HG02798 (cell line): Measurements from ENCODE around the gene KASH5.

Source experiments
- ATAC-seq: cut with Tn5 transposase; IDR thresholded peaks from one replicate; pipeline ENCODE4 v1.9.1; 2021; ENCODE audit warnings: mild to moderate bottlenecking; ENCODE audit not compliant: unreplicated experiment, poor library complexity

Gene KASH5

GRCh38 chr19:49391581-49392399, 3.7 kb downstream of the KASH5 start:
- no peak for ATAC-seq

- no peak for ATAC-seq
These were observed 5.8 kb downstream of the KASH5 start for GRCh38 chr19:49393881-49394280.

- no peak for ATAC-seq
These were observed 7.7 kb downstream of the KASH5 start for GRCh38 chr19:49395581-49396407.

- no peak for ATAC-seq
These were observed 8.9 kb downstream of the KASH5 start for GRCh38 chr19:49396738-49397505.

GRCh38 chr19:49398001-49398615, 10.1 kb downstream of the KASH5 start:
- no peak for ATAC-seq

DNA sequence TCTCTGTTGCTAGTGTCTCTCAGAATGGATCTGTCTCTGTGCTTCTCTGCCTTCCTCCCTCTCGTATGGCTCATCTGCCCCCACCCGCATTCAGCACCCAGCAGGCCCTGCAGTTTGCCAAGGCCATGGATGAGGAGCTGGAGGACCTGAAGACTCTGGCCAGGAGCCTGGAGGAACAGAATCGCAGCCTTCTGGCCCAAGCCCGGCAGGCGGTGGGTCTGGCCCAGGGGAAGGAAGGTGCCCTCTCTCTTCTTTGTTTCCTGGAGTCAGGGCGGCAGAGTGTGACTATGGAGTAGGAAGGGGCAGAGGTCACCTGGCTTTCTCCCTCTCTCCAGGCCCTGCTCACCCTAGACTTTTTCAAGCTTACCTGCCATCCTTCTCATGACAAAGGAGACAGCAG, 10.9 kb downstream of the KASH5 start:
- no peak for ATAC-seq

DNA sequence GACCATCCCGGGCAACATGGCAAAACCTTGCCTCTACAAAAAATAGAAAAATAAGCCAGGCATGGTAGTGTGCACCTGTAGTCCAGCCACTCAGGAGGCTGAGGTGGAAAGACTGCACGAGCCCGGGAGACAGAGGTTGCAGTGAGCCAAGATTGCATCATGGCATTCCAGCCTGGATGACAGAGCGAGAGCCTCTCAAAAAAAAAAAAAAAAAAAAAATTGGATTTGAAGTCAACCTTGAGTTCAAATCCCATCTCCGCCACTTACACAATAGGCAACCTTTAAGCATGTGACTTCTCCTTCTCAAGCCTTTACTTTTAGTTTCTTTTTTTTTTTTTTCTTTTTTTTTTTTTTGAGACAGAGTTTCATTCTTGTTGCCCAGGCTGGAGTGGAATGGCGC, 12.0 kb downstream of the KASH5 start:
- ATAC-seq = no peak

- ATAC-seq = no peak
These were observed 15.5 kb downstream of the KASH5 start for GRCh38 chr19:49403404-49404187.

GRCh38 chr19:49407079-49407478, 19.0 kb downstream of the KASH5 start:
- ATAC-seq = no peak

DNA sequence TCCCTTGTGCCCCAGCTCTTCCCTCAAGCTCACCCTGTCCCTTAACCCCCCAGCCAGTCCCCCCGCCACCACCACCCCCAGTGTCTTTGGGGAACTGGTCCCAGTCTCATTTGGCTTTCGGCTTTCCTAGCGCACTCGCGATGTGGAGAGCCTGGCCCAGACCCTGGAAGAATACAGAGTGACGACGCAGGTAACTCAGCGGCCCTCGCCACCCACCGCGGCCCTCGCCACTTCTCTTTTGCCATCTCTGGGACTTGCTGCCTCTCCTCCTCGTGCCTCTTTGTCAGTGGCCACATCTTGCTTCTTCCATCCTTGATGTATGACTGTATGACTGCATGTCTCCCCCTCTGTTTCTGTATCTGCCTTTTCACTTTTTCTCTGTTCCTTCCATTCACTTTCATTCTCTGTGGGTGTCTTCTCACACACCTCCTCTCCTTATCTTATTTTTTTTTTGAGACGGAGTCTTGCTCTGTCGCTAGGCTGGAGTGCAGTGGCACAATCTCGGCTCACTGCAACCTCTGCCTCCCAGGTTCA, 19.5 kb downstream of the KASH5 start:
- no peak for ATAC-seq

DNA sequence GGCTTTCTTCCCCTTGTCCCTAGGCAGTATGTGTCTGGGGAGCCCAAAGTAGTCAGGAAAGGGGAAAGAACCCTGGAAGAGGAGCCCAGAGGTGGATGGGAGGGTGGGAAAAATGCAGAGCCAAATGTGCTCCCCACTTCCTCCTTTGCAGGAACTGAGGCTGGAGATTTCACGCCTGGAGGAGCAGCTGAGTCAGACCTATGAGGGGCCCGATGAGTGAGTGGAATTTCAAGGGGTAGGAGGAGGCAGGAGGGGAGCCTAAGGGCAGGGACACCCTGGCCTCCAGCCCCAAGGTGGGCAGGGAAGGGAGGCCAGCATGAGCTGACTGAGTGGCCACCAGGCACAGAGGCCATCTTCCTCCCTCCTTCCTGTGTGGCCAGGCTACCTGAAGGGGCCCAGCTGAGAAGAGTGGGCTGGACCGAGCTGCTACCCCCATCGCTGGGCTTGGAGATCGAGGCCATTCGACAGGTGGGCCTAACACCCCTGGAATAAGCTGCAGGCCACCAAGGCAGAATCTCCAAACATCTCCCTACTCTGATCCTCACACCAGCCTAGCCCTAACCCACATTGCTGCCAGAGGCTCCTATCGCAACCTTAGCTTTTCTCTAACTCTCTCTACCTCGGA, 20.9 kb downstream of the KASH5 start:
- ATAC-seq = no peak

GRCh38 chr19:49409441-49410029, 21.5 kb downstream of the KASH5 start:
- no peak for ATAC-seq

- no peak for ATAC-seq
These were observed 23.8 kb downstream of the KASH5 start for GRCh38 chr19:49411681-49412326.

DNA sequence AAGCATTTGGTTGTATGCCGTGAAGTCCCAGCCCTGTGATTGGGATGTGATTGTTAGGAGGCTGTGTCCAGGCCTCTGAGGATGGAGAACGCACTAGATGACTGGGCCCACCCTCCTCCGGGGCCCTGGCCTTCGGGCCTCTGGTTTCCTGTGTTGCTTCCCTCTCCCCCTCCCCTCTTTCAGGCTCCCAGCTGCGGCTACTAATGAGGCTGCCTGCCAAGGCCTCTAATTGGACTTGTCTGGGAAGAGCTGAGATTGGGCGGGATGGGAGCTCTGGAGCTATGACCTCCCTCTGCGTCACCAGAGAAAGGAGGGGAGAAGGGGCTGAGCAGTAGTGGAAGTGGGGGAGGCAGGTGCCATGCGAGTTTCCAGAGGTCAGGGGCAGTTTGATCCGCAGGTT, 25.3 kb downstream of the KASH5 start:
- ATAC-seq = no peak

GRCh38 chr19:49414256-49414655, 26.2 kb downstream of the KASH5 start:
- no peak for ATAC-seq

- ATAC-seq = no peak
These were observed 27.2 kb downstream of the KASH5 start for GRCh38 chr19:49415102-49415809.

- no peak for ATAC-seq
These were observed 27.8 kb downstream of the KASH5 start for GRCh38 chr19:49415810-49416200.
